ENCODE data around the gene HSP90AB1.

HSP90AB1 gene

GRCh38 chr6:44256775-44257024 lies 9.8 kb downstream of the HSP90AB1 start:
- H3K27ac ChIP-seq (ENCODE audit: low read depth, low read length), result peak overlapping the region; percentile 55
- H3K36me3 ChIP-seq (ENCODE audit: control insufficient read depth, low read length), result peaks cover 79% of the 10 kb centered on the region
- peak overlapping the region; percentile 87 for H3K4me3 ChIP-seq (ENCODE audit: low read length)
- H3K4me1 ChIP-seq (ENCODE audit: control insufficient read depth, low read length), result peaks cover 57% of the 10 kb centered on the region
- peak overlapping the region; percentile 94 for H3K4me2 ChIP-seq (ENCODE audit: low read length)
- TF ChIP-seq EZH2phosphoT487 (IDR thresholded peaks at IDR 0.05; ENCODE audit: borderline replicate concordance, low read length) (no peak), CTCF (IDR thresholded peaks at IDR 0.05; ENCODE audit: low read depth, low read length, poor library complexity, severe bottlenecking) (no peak)
- H3K9me3 ChIP-seq (ENCODE audit: control insufficient read depth, insufficient read depth, low read length), result no peaks in the 10 kb centered on the region
- peaks cover 20% of the 10 kb centered on the region for H3K79me2 ChIP-seq (ENCODE audit: control insufficient read depth, low read length)
- no peaks in the 10 kb centered on the region for H3K9me2 ChIP-seq (replicated peaks; ENCODE audit: control insufficient read depth, low read length)
- H4K20me1 ChIP-seq (ENCODE audit: control insufficient read depth, insufficient read depth, low read depth, low read length), result no peaks in the 10 kb centered on the region; the same call in none of the 2 replicates
- peaks cover 61% of the 10 kb centered on the region for H3F3A ChIP-seq (ENCODE audit: control insufficient read depth, insufficient read depth)
- H3K27me3 ChIP-seq (ENCODE audit: control insufficient read depth, low read length), result no peaks in the 10 kb centered on the region

GRCh38 chr6:44257025-44257752 lies 10.3 kb downstream of the HSP90AB1 start, which contains the start of gene SLC35B2:
TSS of gene SLC35B2 (minus strand) at chr6:44257528. CDS start at chr6:44257410, 118 bp downstream.
- Histone ChIP-seq H4K20me1 (ENCODE audit: control insufficient read depth, insufficient read depth, low read depth, low read length) (no peaks in the 10 kb centered on the region; the same call in 1 of the 2 replicates), H3K79me2 (ENCODE audit: control insufficient read depth, low read length) (peaks cover 25% of the 10 kb centered on the region), H3K9me3 (ENCODE audit: control insufficient read depth, insufficient read depth, low read length) (no peaks in the 10 kb centered on the region), H3K27me3 (ENCODE audit: control insufficient read depth, low read length) (no peaks in the 10 kb centered on the region), H3K4me2 (ENCODE audit: low read length) (peak within 1 kb of the TSS; percentile 94), H3K4me1 (ENCODE audit: control insufficient read depth, low read length) (peaks cover 62% of the 10 kb centered on the region), H3K27ac (ENCODE audit: low read depth, low read length) (peak within 1 kb of the TSS; percentile 55), H3F3A (ENCODE audit: control insufficient read depth, insufficient read depth) (peaks cover 56% of the 10 kb centered on the region), H3K9me2 (replicated peaks; ENCODE audit: control insufficient read depth, low read length) (no peaks in the 10 kb centered on the region), H3K36me3 (ENCODE audit: control insufficient read depth, low read length) (peaks cover 79% of the 10 kb centered on the region), H3K4me3 (ENCODE audit: low read length) (peak within 1 kb of the TSS; percentile 87)
- no peak for TF ChIP-seq EZH2phosphoT487 (IDR thresholded peaks at IDR 0.05; ENCODE audit: borderline replicate concordance, low read length)
- TF ChIP-seq CTCF (IDR thresholded peaks at IDR 0.05; ENCODE audit: low read depth, low read length, poor library complexity, severe bottlenecking), result peak; percentile 57

- no peaks in the 10 kb centered on the region for H3K27me3 ChIP-seq (ENCODE audit: control insufficient read depth, low read length)
- peaks cover 79% of the 10 kb centered on the region for H3K36me3 ChIP-seq (ENCODE audit: control insufficient read depth, low read length)
- H3K79me2 ChIP-seq (ENCODE audit: control insufficient read depth, low read length), result peaks cover 31% of the 10 kb centered on the region
- H3K9me2 ChIP-seq (replicated peaks; ENCODE audit: control insufficient read depth, low read length), result no peaks in the 10 kb centered on the region
- no peaks in the 10 kb centered on the region; the same call in 1 of the 2 replicates for H4K20me1 ChIP-seq (ENCODE audit: control insufficient read depth, insufficient read depth, low read depth, low read length)
- H3F3A ChIP-seq (ENCODE audit: control insufficient read depth, insufficient read depth), result peaks cover 50% of the 10 kb centered on the region
- TF ChIP-seq CTCF (IDR thresholded peaks at IDR 0.05; ENCODE audit: low read depth, low read length, poor library complexity, severe bottlenecking) (no peak), EZH2phosphoT487 (IDR thresholded peaks at IDR 0.05; ENCODE audit: borderline replicate concordance, low read length) (no peak)
- no peaks in the 10 kb centered on the region for H3K9me3 ChIP-seq (ENCODE audit: control insufficient read depth, insufficient read depth, low read length)
- peak overlapping the region; percentile 87 for H3K4me3 ChIP-seq (ENCODE audit: low read length)
- H3K4me2 ChIP-seq (ENCODE audit: low read length), result peak overlapping the region; percentile 94
- H3K27ac ChIP-seq (ENCODE audit: low read depth, low read length), result peak overlapping the region; percentile 55
- peaks cover 68% of the 10 kb centered on the region for H3K4me1 ChIP-seq (ENCODE audit: control insufficient read depth, low read length)
Observed at GRCh38 chr6:44257753-44258324, 10.9 kb downstream of the HSP90AB1 start.
